RWPE2 (cell line): ENCODE results near the gene RTL1.

Experiments
- ATAC-seq: fragments of 200-7000 bp; cut with Tn5 transposase; 3 replicates; pipeline ENCODE4 v1.9.1; 2021; ENCODE audit warnings: low read depth
- DNase-seq: peaks from one replicate; pipeline ENCODE4 v3.0.0-alpha.2; 2020; ENCODE audit warnings: low spot score
- H3K27ac ChIP-seq: fragments of 450-650 bp; 2 replicates; pipeline ENCODE4 v1.5.1; 2017; ENCODE audit warnings: mild to moderate bottlenecking; ENCODE audit not compliant: poor library complexity, severe bottlenecking
- H3K27me3 ChIP-seq: fragments of 250-450 bp; sonication (Bioruptor Pico); 2 replicates; pipeline ENCODE4 v1.5.1; 2021; ENCODE audit warnings: mild to moderate bottlenecking, moderate library complexity; ENCODE audit not compliant: insufficient read depth, poor library complexity, severe bottlenecking
- H3K36me3 ChIP-seq: fragments of 250-450 bp; sonication (Bioruptor Pico); 2 replicates; pipeline ENCODE4 v1.5.1; 2020; ENCODE audit warnings: low read depth, mild to moderate bottlenecking, moderate library complexity
- H3K4me1 ChIP-seq: fragments of 250-450 bp; sonication (Bioruptor Pico); 2 replicates; pipeline ENCODE4 v1.5.1; 2021; ENCODE audit warnings: mild to moderate bottlenecking, moderate library complexity; ENCODE audit not compliant: insufficient read depth, poor library complexity, severe bottlenecking
- H3K4me3 ChIP-seq: fragments of 250-450 bp; sonication (Bioruptor Pico); 2 replicates; pipeline ENCODE4 v1.5.1; 2021; ENCODE audit warnings: mild to moderate bottlenecking, moderate library complexity; ENCODE audit not compliant: severe bottlenecking
- H3K9me3 ChIP-seq: fragments of 250-450 bp; sonication (Bioruptor Pico); 2 replicates; pipeline ENCODE4 v1.5.1; 2021; ENCODE audit warnings: mild to moderate bottlenecking, moderate library complexity; ENCODE audit not compliant: severe bottlenecking
- TF ChIP-seq, protein P1 (sequence below): fragments of 450-650 bp; IDR thresholded peaks from one replicate; pipeline ENCODE4 v1.5.1; 2017; ENCODE audit warnings: mild to moderate bottlenecking, moderate library complexity; ENCODE audit not compliant: poor library complexity, severe bottlenecking

RTL1 gene

DNA sequence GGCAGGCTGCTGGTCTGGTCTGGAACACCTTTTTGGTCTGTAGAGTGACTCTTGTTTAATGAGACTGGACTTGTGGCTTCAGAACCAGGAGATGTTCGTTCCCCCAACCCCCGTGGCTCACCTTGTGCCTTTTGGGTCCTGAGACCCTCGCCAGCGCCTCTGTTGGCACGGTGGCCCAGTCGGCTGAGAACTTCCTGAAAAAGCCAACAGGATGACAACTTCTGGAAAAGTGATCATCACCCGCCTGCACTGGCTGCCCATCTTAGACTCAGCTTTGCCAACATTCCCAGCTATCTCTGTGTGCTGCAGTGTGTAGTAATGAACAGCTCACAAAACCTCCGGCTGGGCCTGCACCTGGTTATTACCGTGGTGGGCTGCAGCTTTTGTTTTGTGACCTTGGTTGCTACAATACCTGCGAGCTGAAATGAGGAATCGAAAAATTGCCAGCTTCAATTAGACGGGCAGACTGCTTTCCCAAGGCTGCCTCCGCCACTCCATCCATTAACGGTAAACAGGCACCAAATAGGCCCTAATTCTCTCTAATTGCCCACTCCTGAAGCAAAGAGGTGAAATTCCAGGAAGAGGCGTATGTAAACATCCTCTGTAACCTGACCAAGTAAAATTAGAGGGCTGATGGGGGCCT, 61.6 kb downstream of the RTL1 start:
- TF ChIP-seq, protein P1, sequence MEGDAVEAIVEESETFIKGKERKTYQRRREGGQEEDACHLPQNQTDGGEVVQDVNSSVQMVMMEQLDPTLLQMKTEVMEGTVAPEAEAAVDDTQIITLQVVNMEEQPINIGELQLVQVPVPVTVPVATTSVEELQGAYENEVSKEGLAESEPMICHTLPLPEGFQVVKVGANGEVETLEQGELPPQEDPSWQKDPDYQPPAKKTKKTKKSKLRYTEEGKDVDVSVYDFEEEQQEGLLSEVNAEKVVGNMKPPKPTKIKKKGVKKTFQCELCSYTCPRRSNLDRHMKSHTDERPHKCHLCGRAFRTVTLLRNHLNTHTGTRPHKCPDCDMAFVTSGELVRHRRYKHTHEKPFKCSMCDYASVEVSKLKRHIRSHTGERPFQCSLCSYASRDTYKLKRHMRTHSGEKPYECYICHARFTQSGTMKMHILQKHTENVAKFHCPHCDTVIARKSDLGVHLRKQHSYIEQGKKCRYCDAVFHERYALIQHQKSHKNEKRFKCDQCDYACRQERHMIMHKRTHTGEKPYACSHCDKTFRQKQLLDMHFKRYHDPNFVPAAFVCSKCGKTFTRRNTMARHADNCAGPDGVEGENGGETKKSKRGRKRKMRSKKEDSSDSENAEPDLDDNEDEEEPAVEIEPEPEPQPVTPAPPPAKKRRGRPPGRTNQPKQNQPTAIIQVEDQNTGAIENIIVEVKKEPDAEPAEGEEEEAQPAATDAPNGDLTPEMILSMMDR = no peak
- Histone ChIP-seq H3K4me1 (no peaks in the 10 kb centered on the region), H3K27ac (no peak overlapping the region), H3K27me3 (no peaks in the 10 kb centered on the region), H3K36me3 (peaks cover 9% of the 10 kb centered on the region), H3K9me3 (no peaks in the 10 kb centered on the region), H3K4me3 (no peak overlapping the region)
- no peak for DNase-seq
- no peak for ATAC-seq

DNA sequence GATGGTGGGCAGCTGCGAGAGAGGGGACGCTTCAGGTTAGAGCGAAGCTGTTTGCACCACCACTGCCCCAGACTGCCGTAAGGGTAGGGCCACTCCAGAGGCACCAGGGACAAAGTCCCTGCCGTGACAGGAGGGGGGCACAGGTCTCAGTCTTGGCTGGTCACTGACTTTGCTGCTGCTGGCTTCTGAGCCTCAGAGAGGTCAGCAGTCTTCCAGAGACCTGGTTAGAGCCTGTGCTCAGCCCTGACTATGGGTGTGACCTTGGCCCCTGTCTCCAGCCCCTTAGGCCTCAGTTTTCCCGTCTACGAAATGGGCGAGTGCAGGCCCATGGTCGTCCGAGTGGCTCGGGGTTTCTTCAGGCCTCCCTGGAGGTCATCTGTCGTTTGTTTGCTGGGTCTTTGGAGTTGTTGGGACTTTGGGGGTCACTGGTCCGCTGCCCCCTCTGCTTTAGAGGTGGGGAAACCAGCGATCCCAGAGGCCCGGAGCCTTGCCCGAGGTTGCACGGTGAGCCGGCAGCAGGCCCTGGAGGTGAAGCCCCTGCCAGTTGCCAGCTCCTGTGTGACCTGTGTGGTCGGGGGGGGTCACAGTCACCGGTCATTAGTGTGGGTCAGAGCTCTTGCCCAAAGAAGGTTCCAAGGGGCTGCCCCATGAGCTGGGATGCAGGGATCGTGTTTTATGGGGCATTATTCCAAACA, 62.3 kb downstream of the RTL1 start:
- no peaks in the 10 kb centered on the region for H3K4me1 ChIP-seq
- TF ChIP-seq, protein P1 = no peak

DNA sequence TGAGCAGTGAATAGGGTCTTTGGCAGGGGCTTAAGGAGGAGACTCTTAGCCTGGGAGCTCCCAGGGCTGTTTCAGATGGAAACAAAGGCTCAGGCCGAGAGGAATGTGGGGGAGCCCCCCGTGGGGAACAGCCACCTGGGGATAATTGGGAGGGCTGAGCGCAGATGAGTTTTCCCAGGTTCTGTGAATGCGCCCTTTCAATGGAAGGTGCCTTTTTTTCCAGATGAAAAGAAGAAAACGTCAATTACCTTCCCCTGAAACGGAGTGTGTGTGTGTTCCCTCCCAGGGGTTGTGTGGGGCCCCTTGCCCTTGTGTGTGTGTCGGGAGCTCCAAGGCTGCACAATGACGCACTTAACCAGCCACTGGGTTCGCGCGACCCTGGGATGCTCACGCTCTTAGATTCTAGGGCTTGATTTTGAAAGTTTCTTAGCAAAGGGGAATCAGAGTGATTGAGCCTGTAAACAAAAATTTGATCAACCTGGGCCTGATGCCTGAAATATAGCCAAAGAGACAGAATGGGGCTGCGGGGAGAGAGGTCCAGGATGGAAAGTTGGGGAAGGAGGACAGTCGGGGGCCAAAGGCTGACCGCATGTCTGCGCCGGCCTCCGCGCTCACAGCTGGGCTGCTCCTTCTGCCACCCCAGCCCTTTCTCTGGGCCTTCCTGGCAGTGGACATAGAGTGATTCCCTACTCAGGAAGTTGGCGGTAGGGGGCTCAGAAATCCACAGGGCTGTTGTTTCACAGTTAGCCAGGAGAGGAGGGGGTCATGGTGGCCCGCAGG, 63.0 kb downstream of the RTL1 start:
- TF ChIP-seq, protein P1 = no peak
- Histone ChIP-seq H3K27ac (no peak overlapping the region), H3K4me3 (no peak overlapping the region), H3K4me1 (no peaks in the 10 kb centered on the region), H3K36me3 (peaks cover 18% of the 10 kb centered on the region), H3K27me3 (no peaks in the 10 kb centered on the region), H3K9me3 (no peaks in the 10 kb centered on the region)
- ATAC-seq (no peak), DNase-seq (no peak)

More for the DNA sequence above, 62.3 kb downstream of the RTL1 start:
- no peak for ATAC-seq
- Histone ChIP-seq H3K27ac (no peak overlapping the region), H3K36me3 (peaks cover 14% of the 10 kb centered on the region), H3K4me3 (no peak overlapping the region), H3K9me3 (no peaks in the 10 kb centered on the region), H3K27me3 (no peaks in the 10 kb centered on the region)
- DNase-seq = no peak

DNA sequence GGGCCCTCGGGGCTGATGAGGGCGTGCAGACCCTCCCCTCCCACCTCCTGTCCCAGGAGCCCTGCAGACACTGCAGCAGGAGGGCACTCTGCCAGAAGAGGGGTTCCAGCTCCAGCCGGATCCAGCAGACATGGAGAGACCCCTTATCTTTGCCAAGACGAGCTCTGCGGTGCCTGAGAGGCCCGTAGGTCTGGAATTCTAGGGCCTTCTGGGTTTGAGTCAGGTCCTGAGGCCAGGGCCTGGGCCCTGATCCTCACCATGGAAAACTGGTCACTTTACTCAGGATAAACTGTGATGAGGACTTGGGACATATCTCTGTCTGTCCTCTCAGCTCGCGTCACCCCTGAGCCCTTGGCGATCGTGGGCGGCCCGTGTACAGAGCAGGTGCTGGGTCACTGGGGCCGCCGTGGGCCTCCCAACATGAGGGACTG, 63.8 kb downstream of the RTL1 start:
- H3K4me1 ChIP-seq = no peaks in the 10 kb centered on the region
- no peaks in the 10 kb centered on the region for H3K9me3 ChIP-seq
- no peak overlapping the region for H3K27ac ChIP-seq
- peaks cover 18% of the 10 kb centered on the region for H3K36me3 ChIP-seq
- no peak overlapping the region for H3K4me3 ChIP-seq
- H3K27me3 ChIP-seq = no peaks in the 10 kb centered on the region
- DNase-seq (no peak), ATAC-seq (no peak)
- TF ChIP-seq, protein P1 = no peak

DNA sequence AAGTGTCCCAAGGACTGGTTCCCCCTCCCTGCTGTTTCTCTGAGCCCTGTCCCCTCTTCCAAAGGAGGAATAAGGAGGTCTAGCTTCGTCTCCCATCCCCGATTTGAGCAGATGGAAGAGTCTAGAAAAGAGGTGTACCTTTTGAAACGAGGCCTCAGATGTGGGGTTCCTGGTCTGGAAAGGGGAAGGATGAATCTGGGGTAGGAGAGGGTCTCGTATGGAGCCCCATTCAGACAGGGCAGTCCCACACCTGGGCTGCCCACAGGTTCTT, 64.3 kb downstream of the RTL1 start:
- no peaks in the 10 kb centered on the region for H3K4me1 ChIP-seq
- no peak overlapping the region for H3K4me3 ChIP-seq
- H3K9me3 ChIP-seq = no peaks in the 10 kb centered on the region
- no peak for DNase-seq
- ATAC-seq = no peak
- peaks cover 20% of the 10 kb centered on the region for H3K36me3 ChIP-seq
- TF ChIP-seq, protein P1 = no peak
- no peak overlapping the region for H3K27ac ChIP-seq
- no peaks in the 10 kb centered on the region for H3K27me3 ChIP-seq
